Fibroblast of the aortic adventitia (primary cell): Measurements from ENCODE around the gene GOLGA8M. TPM values are rescaled to one million over a fixed set of nuclear protein-coding genes. Genes with fewer than 3 reads are reported as not detected.
"Not testable (repeated sequence)": the region's sequence is repeated elsewhere in the genome, so short reads cannot be mapped to it uniquely, and the experiment has no call there.

ENCODE experiments used
- DNase-seq: peaks from one replicate; pipeline ENCODE4 v3.0.0-alpha.2; 2010; ENCODE audit warnings: low read depth
- H3K4me3 ChIP-seq: 2 replicates; pipeline ENCODE4 v1.5.1; 2011; ENCODE audit warnings: low read depth, mild to moderate bottlenecking, control low read depth, low read length, moderate library complexity
- small RNA-seq: library from RNA; depleted of rRNA; stranded (forward); fragments of <200 nt; gene quantifications from one replicate; pipeline ENCODE3, GENCODE V24; 2012
- total RNA-seq: library from RNA; depleted of rRNA; stranded (reverse); fragments of >200 nt; gene quantifications from 2 replicates; pipeline ENCODE4 v1.2.3, GENCODE V29; 2012; ENCODE audit warnings: low replicate concordance

The GOLGA8M gene
- total RNA-seq, 1 donor = 1.2 TPM

DNA sequence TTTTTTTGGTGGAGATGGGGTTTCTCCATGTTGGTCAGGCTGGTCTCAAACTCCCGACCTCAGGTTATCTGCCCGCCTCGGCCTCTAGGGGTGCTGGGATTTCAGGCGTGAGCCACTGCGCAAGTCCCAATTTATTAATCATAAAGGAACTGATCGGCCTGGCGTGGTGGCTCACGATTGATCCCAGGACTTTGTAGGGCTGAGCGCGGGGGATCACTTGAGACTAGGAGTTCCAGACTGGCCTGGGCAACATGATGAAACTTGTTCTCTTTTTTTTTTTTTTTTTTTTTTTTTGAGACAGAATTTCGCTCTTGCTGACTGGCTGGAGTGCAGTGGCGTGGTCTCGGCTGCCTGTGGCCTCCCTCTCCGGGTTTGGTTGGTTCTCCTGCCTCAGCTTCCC lies 19.2 kb downstream of the GOLGA8M start:
- not testable (repeated sequence) for DNase-seq, H3K4me3 ChIP-seq

DNA sequence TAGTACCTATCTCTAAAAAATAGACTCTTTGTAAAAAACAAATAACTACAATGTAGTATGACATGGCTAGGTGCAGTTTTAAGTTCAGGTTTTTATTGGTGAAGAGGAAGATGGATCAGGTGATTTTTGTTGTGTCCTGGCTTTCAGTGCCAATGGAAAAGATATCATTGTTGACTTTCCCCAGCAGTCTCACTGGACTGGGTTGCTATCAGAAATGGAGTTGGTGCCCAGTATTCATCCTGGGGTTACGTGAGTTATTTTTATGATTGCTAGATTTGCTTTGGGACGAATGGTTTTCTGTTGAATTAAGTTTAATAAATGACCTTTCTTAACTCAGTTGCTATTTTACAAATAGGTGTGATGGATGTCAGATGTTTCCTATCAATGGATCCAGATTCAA lies 38.7 kb downstream of the GOLGA8M start:
- not testable (repeated sequence) for H3K4me3 ChIP-seq, DNase-seq

DNA sequence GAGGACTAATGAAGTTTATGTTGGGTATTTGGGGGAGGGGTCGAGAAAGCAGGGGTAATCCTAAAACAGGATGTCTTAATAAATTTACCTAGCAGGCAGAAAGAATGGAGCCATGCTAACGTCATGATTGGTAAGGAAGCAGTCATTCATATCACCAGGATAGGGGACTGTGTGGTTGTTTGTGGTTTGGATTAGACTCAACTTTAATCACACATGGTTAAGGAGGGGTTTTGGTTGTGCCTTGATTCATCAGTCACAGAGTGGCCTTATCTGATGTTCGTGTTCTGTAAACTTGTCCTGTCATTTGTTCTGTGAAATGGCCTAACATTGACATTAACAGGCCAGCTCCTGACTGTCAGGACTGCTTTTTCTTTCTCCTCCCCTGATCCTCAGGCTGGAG lies 40.1 kb downstream of the GOLGA8M start:
- not testable (repeated sequence) for DNase-seq, H3K4me3 ChIP-seq

DNA sequence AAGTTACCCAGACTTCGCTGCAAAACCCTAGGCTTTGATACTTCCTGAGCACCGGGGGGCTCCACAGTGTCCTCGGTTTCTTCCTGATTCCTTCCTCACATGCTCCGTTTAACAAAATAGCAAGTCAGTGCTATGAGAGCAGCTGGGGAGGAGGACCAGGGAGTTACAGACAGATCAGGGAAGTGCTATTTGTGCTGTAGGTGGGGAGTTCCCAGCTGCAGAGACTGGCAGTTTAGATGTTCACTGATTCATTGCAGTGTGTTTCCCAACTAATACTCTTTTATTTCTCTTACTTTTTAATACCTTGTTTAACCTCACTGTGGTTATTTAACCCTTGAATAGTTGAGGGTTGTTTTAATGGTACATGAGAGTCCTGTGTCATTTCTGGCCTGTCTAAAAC lies 45.8 kb downstream of the GOLGA8M start:
- not testable (repeated sequence) for DNase-seq, H3K4me3 ChIP-seq

DNA sequence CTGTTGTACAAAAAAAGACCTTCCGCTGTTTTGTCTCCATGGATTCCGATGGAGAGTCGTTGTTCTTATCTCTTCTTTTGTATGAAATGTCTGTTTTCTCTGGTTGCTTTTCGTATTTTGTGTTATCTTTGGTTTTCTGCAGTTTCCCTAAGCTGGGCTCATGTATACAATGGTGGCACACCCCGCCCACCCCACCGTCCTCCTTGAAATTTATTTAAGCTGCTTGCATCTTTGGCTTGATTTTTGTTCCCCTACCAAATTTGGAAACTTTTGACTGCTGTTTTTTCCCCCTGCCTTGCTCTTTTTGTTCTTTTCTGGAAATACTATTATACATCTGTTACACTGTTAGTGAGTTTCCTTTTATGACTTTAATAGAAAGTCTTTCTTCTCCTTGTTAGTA lies 47.6 kb downstream of the GOLGA8M start:
- DNase-seq, H3K4me3 ChIP-seq: not testable (repeated sequence)

DNA sequence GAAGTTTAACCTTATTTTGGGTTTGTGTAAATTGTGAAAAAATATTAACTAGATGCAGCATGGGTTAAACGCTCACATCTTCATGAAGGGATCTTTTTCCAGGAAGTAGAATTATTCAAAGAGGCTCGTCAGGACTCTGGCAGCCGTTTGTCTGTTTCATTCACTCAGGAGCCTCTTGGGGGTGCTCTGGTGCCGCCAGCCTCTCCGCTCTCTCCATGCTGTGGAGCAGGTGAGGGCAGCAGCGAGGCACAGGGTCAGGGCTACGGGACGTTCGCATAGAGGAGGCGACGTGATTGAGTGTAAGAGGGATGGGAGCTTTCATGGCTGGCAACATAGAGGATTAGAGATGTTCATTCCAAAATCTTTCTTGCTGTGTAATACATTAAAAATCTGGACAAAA lies 48.5 kb downstream of the GOLGA8M start:
- H3K4me3 ChIP-seq, DNase-seq: not testable (repeated sequence)

DNA sequence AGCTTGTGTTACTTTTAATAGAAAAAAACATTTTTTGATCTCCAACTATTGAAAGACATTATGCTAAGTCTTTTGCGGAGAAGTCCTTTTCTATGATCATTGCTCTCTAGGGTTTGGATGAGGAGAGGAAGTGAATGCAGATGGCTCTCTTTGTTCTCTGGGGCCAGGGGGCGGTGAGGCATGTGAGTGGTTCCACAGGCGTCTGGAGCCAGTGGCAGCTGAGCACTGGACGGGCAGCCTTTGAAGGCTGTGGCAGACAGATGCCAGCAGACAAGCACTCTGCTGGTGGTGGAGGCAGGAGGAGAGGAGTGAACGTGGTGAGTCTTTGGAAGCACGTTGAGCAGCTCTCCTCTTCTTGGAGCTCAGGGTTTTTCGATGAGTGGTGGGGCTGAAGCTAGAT lies 51.5 kb downstream of the GOLGA8M start:
- not testable (repeated sequence) for H3K4me3 ChIP-seq, DNase-seq

DNA sequence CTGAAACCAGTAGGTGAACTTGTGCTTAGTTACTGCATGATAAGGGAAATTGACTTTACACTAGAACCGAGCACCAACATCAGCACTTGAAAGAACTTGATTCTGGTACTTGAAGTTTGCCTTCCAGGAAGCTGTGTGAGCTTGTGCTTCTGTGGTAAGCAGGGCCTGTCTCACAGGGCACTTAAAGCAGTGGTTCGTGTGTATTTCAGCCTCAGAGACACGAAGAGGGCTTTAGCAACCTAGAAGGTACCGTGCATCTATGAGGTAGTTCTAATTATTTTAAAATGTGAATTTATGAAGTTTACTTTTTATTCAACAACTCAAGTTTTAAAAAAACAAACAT lies 56.2 kb downstream of the GOLGA8M start:
- not testable (repeated sequence) for DNase-seq, H3K4me3 ChIP-seq

DNA sequence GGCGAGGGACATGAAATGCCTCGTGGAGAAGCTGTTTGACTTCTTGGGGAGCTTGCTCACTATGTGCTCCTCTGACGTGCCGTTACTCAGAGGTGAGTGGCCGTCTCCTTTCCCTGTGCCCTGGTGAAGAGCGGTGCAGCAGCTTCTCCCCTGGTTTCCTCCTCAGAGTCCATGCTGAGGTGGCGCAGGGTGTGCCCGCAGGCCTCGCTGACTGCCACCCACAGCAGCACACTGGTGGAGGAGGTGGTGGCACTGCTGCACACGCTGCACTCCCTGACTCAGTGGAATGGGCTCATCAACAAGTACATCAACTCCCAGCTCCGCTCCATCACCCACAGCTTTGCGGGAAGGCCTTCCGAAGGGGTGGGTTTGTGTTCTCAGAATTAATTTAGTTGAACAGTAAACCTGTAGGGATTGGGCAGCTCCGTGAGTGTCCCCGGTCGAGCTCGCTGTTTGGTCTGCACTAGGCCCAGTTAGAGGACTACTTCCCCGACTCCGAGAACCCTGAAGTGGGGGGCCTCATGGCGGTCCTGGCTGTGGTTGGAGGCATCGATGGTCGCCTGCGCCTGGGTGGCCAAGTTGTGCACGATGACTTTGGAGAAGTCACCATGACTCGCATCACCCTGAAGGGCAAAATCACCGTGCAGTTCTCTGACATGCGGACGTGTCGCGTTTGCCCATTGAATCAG lies 56.7 kb downstream of the GOLGA8M start:
- H3K4me3 ChIP-seq, DNase-seq: not testable (repeated sequence)

DNA sequence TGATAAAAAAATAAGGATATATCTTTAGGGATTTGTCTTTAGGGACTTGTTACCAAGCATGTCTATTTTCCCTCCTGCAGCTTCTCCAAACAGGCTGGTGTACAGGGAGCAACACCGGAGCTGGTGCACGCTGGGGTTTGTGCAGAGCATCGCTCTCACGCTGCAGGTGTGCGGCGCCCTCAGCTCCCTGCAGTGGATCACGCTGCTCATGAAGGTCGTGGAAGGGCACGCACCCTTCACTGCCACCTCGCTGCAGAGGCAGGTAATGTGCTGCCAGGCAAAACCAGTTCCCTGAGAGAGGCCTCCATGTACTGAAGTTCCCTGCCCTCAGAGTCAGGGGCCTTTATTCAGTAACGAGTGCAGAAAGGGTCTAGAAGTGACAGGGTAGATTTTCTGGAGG lies 58.0 kb downstream of the GOLGA8M start:
- DNase-seq, H3K4me3 ChIP-seq: not testable (repeated sequence)

DNA sequence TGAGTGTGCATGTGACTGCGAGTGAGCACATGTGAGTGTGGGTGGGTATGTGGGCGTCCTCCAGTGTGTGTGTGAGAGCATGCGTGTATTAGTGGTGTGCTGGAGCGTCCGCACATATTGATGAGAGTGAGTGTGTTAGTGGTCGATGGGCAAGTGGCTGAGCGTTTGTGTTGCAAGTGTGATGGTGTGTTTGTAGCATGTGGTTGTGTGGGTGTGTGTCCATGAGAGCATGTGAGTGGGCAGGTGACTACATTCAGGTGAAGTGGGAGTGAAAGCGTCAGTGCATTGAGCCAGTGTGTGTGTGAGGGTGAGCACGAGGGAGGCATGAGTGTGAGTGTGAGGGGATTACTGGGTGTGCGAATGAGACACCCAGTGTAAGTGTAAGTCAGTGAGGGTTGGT lies 59.7 kb downstream of the GOLGA8M start:
- H3K4me3 ChIP-seq, DNase-seq: not testable (repeated sequence)

Small RNAs within 50 kb of the gene (small RNA-seq; reads per million reads assigned to genes)
- gene RN7SL719P = not detected

Other genes starting within 250 kb of the GOLGA8M start
- not detected in 2 replicates for gene GOLGA8G, start 179.4 kb downstream of the GOLGA8M start, total RNA-seq
- gene GOLGA6L25, start 158.9 kb downstream of the GOLGA8M start, total RNA-seq = not detected in 2 replicates
- not detected in 2 replicates for gene GOLGA6L7, start 136.2 kb upstream of the GOLGA8M start, total RNA-seq
- 1.8 and 4.3 TPM in 2 replicates for gene APBA2, start 173.6 kb upstream of the GOLGA8M start, total RNA-seq